Coronary artery (tissue), 2 donors: Measurements from ENCODE around the gene CPT1B.
"Not testable (repeated sequence)": the region's sequence is repeated elsewhere in the genome, so short reads cannot be mapped to it uniquely, and the experiment has no call there.

Experiments
- DNase-seq: peaks from one replicate; pipeline ENCODE4 v3.0.0-alpha.2; 2017; ENCODE audit warnings: low spot score
- H3K27ac ChIP-seq, 2 donors: fragments of 200-600 bp; sonication (generic); one replicate each; pipeline ENCODE4 v1.5.1; 2016 to 2019
- H3K4me3 ChIP-seq: fragments of 200-600 bp; sonication (generic); 2 replicates; pipeline ENCODE4 v1.5.1; 2016; ENCODE audit warnings: mild to moderate bottlenecking, moderate library complexity
- CTCF ChIP-seq: fragments of 200-600 bp; sonication (generic); IDR thresholded peaks from one replicate; pipeline ENCODE4 v1.5.1; 2019; ENCODE audit warnings: antibody characterized with exemption

Gene CPT1B

GRCh38 chr22:50521710-50522109, 56.5 kb downstream of the CPT1B start:
- H3K27ac ChIP-seq, result no peak overlapping the region

DNA sequence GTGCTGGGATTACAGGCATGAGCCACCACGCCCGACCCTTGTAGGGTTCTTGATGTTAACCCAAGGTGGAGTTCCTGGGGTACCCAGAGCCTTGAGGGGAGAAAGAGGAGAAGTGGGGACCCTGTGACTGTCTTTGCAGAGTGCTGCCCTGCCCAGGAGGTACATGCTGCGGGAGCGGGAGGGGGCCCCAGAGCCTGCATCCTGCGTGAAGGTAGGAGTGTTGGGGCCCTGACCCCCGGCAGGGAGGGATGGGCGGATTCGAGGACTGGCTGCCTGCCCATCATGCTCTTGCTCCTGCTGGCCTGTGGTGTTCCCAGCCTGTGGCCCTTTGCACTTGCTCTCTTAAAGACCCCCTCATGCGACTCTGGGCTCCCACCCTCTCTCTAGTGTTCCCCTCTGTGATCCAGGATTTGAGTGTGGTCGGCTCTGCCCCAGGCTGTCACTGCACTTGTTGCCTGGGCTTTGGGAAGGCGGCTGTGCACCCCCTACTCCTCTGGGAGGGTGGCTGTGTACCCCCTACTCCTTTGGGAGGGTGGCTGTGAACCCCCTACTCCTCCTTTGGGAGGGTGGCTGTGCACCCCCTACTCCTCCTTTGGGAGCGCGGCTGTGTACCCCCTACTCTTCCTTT, 57.3 kb downstream of the CPT1B start:
- no peak for TF ChIP-seq CTCF
- Histone ChIP-seq H3K27ac (no peak overlapping the region), H3K4me3 (no peak overlapping the region)
- DNase-seq, result peak; percentile 66

More at GRCh38 chr22:50521710-50522109, 56.5 kb downstream of the CPT1B start:
- H3K4me3 ChIP-seq, result no peak overlapping the region
- no peak for DNase-seq
- no peak for TF ChIP-seq CTCF

GRCh38 chr22:50520184-50520583, 58.0 kb downstream of the CPT1B start:
- H3K4me3 ChIP-seq, DNase-seq, H3K27ac ChIP-seq: not testable (repeated sequence)

DNA sequence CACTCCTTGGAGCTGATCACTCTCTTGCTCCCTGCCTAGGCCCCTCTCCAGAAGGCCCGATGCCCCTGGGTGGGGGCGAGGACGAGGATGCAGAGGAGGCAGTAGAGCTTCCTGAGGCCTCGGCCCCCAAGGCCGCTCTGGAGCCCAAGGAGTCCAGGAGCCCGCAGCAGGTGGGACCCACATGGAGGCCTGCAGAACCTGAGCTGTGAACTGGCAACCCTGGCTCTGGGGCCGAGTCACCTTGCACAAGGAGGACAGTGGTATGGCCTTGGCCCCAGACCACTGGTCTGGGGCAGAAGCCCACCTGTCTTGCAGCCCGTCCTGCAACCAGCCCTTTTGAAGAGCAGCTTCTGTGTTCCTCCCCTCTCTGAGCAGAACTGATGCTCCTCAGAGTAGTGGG, 59.1 kb downstream of the CPT1B start:
- peak; percentile 73 for DNase-seq
- Histone ChIP-seq H3K4me3 (no peak overlapping the region), H3K27ac (no peak overlapping the region)
- no peak for TF ChIP-seq CTCF
